Prostate gland (tissue), 2 donors: Measurements from ENCODE around the gene ZNF155. TPM values are rescaled to one million over a fixed set of nuclear protein-coding genes. Genes with fewer than 3 reads are reported as not detected.

Experiments used
- DNase-seq: peaks from one replicate; pipeline ENCODE4 v3.0.0-alpha.2; 2019; ENCODE audit warnings: low spot score
- H3K27ac ChIP-seq, 2 donors: fragments of 200-600 bp; sonication (generic); 2 replicates each; pipeline ENCODE4 v1.5.1; 2017 to 2019
- H3K27me3 ChIP-seq: fragments of 200-600 bp; sonication (generic); replicated peaks from 2 replicates; pipeline ENCODE4 v1.5.1; 2019; ENCODE audit not compliant: insufficient read depth
- H3K36me3 ChIP-seq, 2 donors: fragments of 200-600 bp; sonication (generic); 1 replicate in 1 of 2; 2 replicates in 1 of 2; pipeline versions ENCODE4 v1.5.1 to v1.8.1; 2017 to 2019
- H3K4me1 ChIP-seq: fragments of 200-600 bp; sonication (generic); replicated peaks from 2 replicates; pipeline ENCODE4 v1.5.1; 2019
- H3K4me3 ChIP-seq, 2 donors: fragments of 200-600 bp; sonication (generic); 2 replicates each; pipeline ENCODE4 v1.5.1; 2017 to 2019
- H3K9me3 ChIP-seq: fragments of 200-600 bp; sonication (generic); 2 replicates; pipeline ENCODE4 v1.5.1; 2017
- POLR2A ChIP-seq: fragments of 450-650 bp; IDR thresholded peaks from one replicate; pipeline ENCODE4 v1.6.1; 2016; ENCODE audit warnings: antibody characterized with exemption, mild to moderate bottlenecking
- POLR2AphosphoS5 ChIP-seq: sonication (generic); formaldehyde crosslinking; IDR thresholded peaks from one replicate; pipeline ENCODE4 v1.6.1; 2017; ENCODE audit warnings: antibody characterized with exemption
- WGBS: methylation state at CpG from one replicate; pipeline ENCODE4 v1.1.5; 2018; 5-methylcytosine and 5-hydroxymethylcytosine counted together
- intact Hi-C: fragments of 100-400 bp; cut with DNase I; formaldehyde crosslinking; loops from one replicate; pipeline ENCODE4 v1.14.2; 2022
- total RNA-seq, 2 donors: library from RNA; depleted of rRNA; stranded (reverse); fragments of >200 nt; gene quantifications; one replicate each; pipeline ENCODE4 v1.1.0, GENCODE V29; 2016
- TF ChIP-seq, protein P1 (sequence below), 4 experiments: fragments of 200-600 bp in 2 of 4; fragments of 450-650 bp in 2 of 4; sonication (generic) in 2 of 4; IDR thresholded peaks; 1 replicate in 3 of 4; 2 replicates in 1 of 4; pipeline ENCODE4 v1.5.1; 2016 to 2019; ENCODE audit warnings: antibody characterized with exemption in 4 of 4, mild to moderate bottlenecking in 2 of 4, moderate library complexity in 2 of 4

The ZNF155 gene
- total RNA-seq, 2 donors from 2014 or later: 8.0 to 9.9 TPM

GRCh38 chr19:43997631-43998290 lies 13.8 kb downstream of the ZNF155 start:
- no peak for DNase-seq
- H3K36me3 ChIP-seq: peaks cover 0 to 9% of the 10 kb centered on the region in 2 donors
- intact Hi-C loops: no loop called here
- no peaks in the 10 kb centered on the region for H3K27me3 ChIP-seq
- TF ChIP-seq POLR2A (no peak), POLR2AphosphoS5 (no peak)
- TF ChIP-seq, protein P1, sequence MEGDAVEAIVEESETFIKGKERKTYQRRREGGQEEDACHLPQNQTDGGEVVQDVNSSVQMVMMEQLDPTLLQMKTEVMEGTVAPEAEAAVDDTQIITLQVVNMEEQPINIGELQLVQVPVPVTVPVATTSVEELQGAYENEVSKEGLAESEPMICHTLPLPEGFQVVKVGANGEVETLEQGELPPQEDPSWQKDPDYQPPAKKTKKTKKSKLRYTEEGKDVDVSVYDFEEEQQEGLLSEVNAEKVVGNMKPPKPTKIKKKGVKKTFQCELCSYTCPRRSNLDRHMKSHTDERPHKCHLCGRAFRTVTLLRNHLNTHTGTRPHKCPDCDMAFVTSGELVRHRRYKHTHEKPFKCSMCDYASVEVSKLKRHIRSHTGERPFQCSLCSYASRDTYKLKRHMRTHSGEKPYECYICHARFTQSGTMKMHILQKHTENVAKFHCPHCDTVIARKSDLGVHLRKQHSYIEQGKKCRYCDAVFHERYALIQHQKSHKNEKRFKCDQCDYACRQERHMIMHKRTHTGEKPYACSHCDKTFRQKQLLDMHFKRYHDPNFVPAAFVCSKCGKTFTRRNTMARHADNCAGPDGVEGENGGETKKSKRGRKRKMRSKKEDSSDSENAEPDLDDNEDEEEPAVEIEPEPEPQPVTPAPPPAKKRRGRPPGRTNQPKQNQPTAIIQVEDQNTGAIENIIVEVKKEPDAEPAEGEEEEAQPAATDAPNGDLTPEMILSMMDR (IDR thresholded peaks at IDR 0.05): no peak
- H3K4me3 ChIP-seq: no peak overlapping the region
- H3K27ac ChIP-seq: no peak overlapping the region
- H3K9me3 ChIP-seq: no peaks in the 10 kb centered on the region
- no peaks in the 10 kb centered on the region for H3K4me1 ChIP-seq
- 58% methylated on average over 10 of the region's 10 CpGs for WGBS

GRCh38 chr19:44002212-44002565 lies 18.2 kb downstream of the ZNF155 start:
- Histone ChIP-seq H3K27me3 (no peaks in the 10 kb centered on the region), H3K36me3 (peaks cover 0 to 3% of the 10 kb centered on the region in 2 donors), H3K27ac (peak overlapping the region in 1 of 2 donors; percentile 67), H3K9me3 (no peaks in the 10 kb centered on the region), H3K4me1 (no peaks in the 10 kb centered on the region), H3K4me3 (peak overlapping the region; percentile 61 to 64)
- 7% methylated on average over 8 of the region's 8 CpGs for WGBS
- no peak for TF ChIP-seq POLR2A
- TF ChIP-seq POLR2AphosphoS5: no peak
- TF ChIP-seq, protein P1 (IDR thresholded peaks at IDR 0.05): no peak
- DNase-seq: no peak
- intact Hi-C loops: loop anchor here (10.0 kb wide), 1 partner anchor 93 kb away; the partner anchor contains the start of gene ZNF224

GRCh38 chr19:44002566-44003460 lies 18.8 kb downstream of the ZNF155 start, which contains the start of gene ZNF230:
ZNF230 (plus strand) TSS chr19:44002957; CDS start chr19:44007079, 4,122 bp downstream.
- intact Hi-C loops: loop anchor here (10.0 kb wide), 1 partner anchor 92 kb away; the partner anchor contains the start of gene ZNF224
- Histone ChIP-seq H3K36me3 (peaks cover 0 to 9% of the 10 kb centered on the region in 2 donors), H3K27ac (peak within 1 kb of the TSS; percentile 66 to 67), H3K9me3 (no peaks in the 10 kb centered on the region), H3K4me1 (no peaks in the 10 kb centered on the region), H3K4me3 (peak within 1 kb of the TSS; percentile 61 to 64), H3K27me3 (no peaks in the 10 kb centered on the region)
- DNase-seq: peak; percentile 95
- WGBS: under 1% methylated on average over 48 of the region's 48 CpGs
- peak; percentile 20 for TF ChIP-seq POLR2A
- TF ChIP-seq, protein P1 (IDR thresholded peaks at IDR 0.05): no peak
- peak; percentile 96 for TF ChIP-seq POLR2AphosphoS5

- intact Hi-C loops: loop anchor here (10.0 kb wide), 1 partner anchor 91 kb away; the partner anchor contains the start of gene ZNF224
- Histone ChIP-seq H3K27me3 (no peaks in the 10 kb centered on the region), H3K36me3 (peaks cover 0 to 17% of the 10 kb centered on the region in 2 donors), H3K27ac (peak overlapping the region; percentile 66 to 67), H3K4me3 (peak overlapping the region; percentile 61 to 64), H3K9me3 (no peaks in the 10 kb centered on the region), H3K4me1 (no peaks in the 10 kb centered on the region)
- TF ChIP-seq POLR2AphosphoS5 (no peak), POLR2A (no peak)
- TF ChIP-seq, protein P1 (IDR thresholded peaks at IDR 0.05): no peak
- 4% methylated on average over 15 of the region's 15 CpGs for WGBS
- no peak for DNase-seq
Measured at GRCh38 chr19:44003461-44004009, 19.5 kb downstream of the ZNF155 start.
